ENCODE results near the gene TMEM38B. TPM values are rescaled to one million over a fixed set of nuclear protein-coding genes. Genes with fewer than 3 reads are reported as not detected.

The TMEM38B gene
- total and polyA plus RNA-seq, 2 of the 8 experiments (the other 6 are each of a cell fraction or from before 2014, with no cell fraction given) = 10.6 to 12.4 TPM

DNA sequence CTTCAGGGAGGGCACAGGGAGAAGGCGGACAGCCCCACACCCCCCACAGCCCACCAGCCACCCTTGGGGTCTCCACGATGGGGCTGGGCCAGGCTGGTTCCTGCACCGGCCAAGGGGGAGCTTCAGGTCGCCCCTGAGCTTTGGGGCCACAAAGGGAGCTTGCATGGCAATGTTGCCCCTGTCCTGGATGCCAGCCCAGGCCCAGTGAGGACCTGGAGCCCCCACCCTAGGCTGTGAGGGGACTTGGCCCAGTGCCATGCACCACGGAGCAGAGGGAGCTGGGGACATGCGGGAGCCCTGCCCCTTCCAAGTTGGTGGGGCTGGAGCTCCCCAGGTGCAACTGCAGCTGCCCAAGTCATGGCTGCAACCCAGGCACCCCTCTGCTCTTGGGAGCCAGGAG lies 18.4 kb downstream of the TMEM38B start:
- Histone ChIP-seq H3K4ac (replicated peaks; ENCODE audit: insufficient read length, low read depth, low read length) (no peak overlapping the region), H2AFZ (ENCODE audit: low read length) (no peak overlapping the region), H3K56ac (replicated peaks; ENCODE audit: insufficient read length, low read depth, low read length) (no peak overlapping the region), H3K4me2 (ENCODE audit: insufficient read depth in 1 of 2, low read depth in 2 of 2, low read length in 2 of 2) (no peak overlapping the region), H3K27me3 (replicated peaks in 1 of 4; ENCODE audit: control insufficient read depth in 3 of 4, extremely low read depth in 1 of 4, insufficient read depth in 3 of 4, low read length in 3 of 4) (no peaks in the 10 kb centered on the region), H3K36me3 (ENCODE audit: control insufficient read depth in 2 of 4, insufficient read depth in 4 of 4, low read length in 3 of 4) (no peaks in the 10 kb centered on the region; a peak in 1 of 8 replicates), H3K4me1 (replicated peaks in 1 of 4; ENCODE audit: control insufficient read depth in 3 of 4, insufficient read depth in 4 of 4, low read length in 3 of 4) (no peaks in the 10 kb centered on the region), H3K23me2 (ENCODE audit: low read depth, low read length) (no peaks in the 10 kb centered on the region), H3K27ac (ENCODE audit: low read depth, low read length) (no peak overlapping the region), H3K23ac (ENCODE audit: insufficient read length) (no peak overlapping the region), H2BK12ac (ENCODE audit: low read depth, low read length) (no peak overlapping the region), H4K5ac (ENCODE audit: insufficient read length, low read depth, low read length) (no peak overlapping the region), H4K20me1 (replicated peaks in 1 of 2; ENCODE audit: control insufficient read depth in 1 of 2, insufficient read depth in 2 of 2, low read length in 2 of 2) (no peaks in the 10 kb centered on the region), H3K79me2 (ENCODE audit: control insufficient read depth in 1 of 2, insufficient read depth in 2 of 2, low read length in 2 of 2) (no peaks in the 10 kb centered on the region), H3K79me1 (ENCODE audit: low read depth, low read length) (no peaks in the 10 kb centered on the region), H3K18ac (ENCODE audit: extremely low read depth, low read length) (no peak overlapping the region), H2BK20ac (ENCODE audit: low read length) (no peak overlapping the region), H4K8ac (ENCODE audit: extremely low read depth, insufficient read depth, low read length) (no peak overlapping the region), H4K91ac (replicated peaks; ENCODE audit: insufficient read length, low read length) (no peak overlapping the region), H2BK5ac (ENCODE audit: low read depth, low read length) (no peak overlapping the region), H3K14ac (ENCODE audit: insufficient read length) (no peak overlapping the region), H2BK120ac (replicated peaks; ENCODE audit: low read depth, low read length) (no peak overlapping the region), H3K9ac (replicated peaks in 1 of 4; ENCODE audit: extremely low read depth in 1 of 4, low read depth in 3 of 4, low read length in 3 of 4) (no peak overlapping the region), H3K9me3 (ENCODE audit: insufficient read depth in 2 of 2, low read depth in 1 of 2, low read length in 1 of 2) (no peaks in the 10 kb centered on the region), H2BK15ac (ENCODE audit: low read length) (no peak overlapping the region), H2AK5ac (ENCODE audit: low read depth, low read length) (no peak overlapping the region), H3K4me3 (ENCODE audit: extremely low read depth in 1 of 4, insufficient read depth in 2 of 4, low read depth in 3 of 4, low read length in 4 of 4) (no peak overlapping the region)
- POLR2A ChIA-PET (ENCODE audit: partially characterized antibody) = no interaction called here
- TF ChIP-seq SIN3A (conservative IDR thresholded peaks at IDR 0.05 in 1 of 2, IDR thresholded peaks at IDR 0.05 in 1 of 2; ENCODE audit: low read depth in 1 of 2, low read length in 2 of 2) = no peak
- FAIRE-seq (no peak), DNase-seq (ENCODE audit: low read depth in 1 of 2, low spot score in 2 of 2) (no peak)
- 83% methylated on average over 6 of the region's 6 CpGs; no CpG with 5 or more reads in 1 of the 2 experiments for WGBS, 2 experiments (ENCODE audit: extremely low coverage in 1 of 2, insufficient coverage in 1 of 2, insufficient read length in 1 of 2, insufficient replicate concordance in 2 of 2, low coverage in 1 of 2, low lambda C conversion rate in 2 of 2, missing lambda C conversion rate in 1 of 2)
- CTCF ChIA-PET (ENCODE audit: partially characterized antibody) = interaction anchor here (0.8 to 2.0 kb wide), 2 partner anchors 56 to 104 kb away, joined by 4 to 7 read pairs; no protein-coding TSS in a partner anchor
